OCI-M2 (cell line): Measurements from ENCODE around the gene TBATA.

Experiments used
- DNase-seq: peaks from one replicate; lab custom pipeline; 2025; ENCODE audit not compliant: unreplicated experiment; lab: John Stamatoyannopoulos, UW

Gene TBATA

DNA sequence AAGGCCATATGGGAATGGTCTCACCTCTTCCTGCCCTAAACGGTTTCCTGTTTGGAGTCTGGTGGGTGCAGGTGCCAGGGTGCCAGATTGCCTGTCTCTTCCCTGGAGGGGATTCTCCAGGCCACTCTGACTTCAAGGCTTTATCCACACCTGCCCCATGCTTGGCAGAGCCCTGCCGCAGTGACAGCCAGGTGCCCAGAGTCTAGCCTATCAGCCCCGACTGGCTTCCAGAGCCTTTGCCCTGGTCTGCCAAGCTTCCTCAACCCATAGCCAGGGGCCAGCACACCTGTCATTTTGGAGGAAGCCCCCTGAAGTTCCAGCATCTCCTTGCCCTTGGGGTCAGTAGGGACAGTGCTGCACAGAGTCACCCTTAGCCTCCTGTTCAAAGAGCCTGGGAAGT is 21.6 kb downstream of the TBATA start:
- no peak for DNase-seq

DNA sequence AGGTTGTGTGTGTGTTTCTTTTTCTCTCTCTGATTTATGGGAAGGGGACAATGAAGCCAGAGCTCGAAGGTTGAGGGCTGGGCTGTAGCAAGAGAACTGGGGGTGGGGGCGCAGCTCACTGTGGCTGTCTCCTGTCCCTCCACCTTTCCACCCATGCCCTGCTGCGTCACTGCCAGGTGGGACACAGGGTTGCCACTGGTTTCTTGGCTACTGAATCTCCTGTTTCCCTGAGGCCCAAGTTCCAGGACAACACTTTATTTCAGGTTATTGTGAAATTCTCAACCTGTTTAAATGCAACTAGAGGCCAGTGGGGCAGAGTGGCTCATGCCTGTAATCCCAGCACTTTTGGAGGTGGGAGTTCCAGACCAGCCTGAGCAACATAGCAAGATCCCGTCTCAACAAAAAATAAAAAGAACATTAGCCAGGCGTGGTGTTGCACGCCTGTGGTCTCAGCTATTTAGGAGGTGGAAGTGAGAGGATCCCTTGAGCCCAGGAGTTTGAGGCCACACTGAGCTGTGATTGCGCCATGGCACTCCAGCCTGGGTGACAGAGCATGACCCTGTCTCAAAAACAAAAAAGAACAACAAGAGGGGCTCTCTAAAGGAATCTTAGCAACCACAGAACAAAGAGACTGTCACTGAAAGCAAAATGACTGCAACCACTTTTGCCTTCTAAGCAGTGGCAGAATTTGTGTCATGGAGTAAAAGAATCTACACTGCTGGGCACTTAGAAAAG is 22.6 kb downstream of the TBATA start:
- no peak for DNase-seq

GRCh38 chr10:70761727-70762350 is 23.3 kb downstream of the TBATA start:
- DNase-seq = no peak

GRCh38 chr10:70761031-70761601 is 24.1 kb downstream of the TBATA start:
- no peak for DNase-seq

DNA sequence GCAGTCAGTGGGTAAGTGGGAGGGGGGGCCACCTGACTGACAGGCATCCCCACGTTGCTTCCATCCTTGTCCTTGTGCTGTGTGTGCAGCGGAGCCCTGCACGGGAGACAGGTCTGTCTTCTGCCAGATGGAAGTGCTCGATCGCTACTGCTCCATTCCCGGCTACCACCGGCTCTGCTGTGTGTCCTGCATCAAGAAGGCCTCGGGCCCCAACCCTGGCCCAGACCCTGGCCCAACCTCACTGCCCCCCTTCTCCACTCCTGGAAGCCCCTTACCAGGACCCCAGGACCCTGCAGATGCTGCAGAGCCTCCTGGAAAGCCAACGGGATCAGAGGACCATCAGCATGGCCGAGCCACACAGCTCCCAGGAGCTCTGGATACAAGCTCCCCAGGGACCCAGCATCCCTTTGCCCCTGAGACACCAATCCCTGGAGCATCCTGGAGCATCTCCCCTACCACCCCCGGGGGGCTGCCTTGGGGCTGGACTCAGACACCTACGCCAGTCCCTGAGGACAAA is 24.8 kb downstream of the TBATA start:
- no peak for DNase-seq

GRCh38 chr10:70759781-70760180 is 25.4 kb downstream of the TBATA start:
- DNase-seq = no peak

DNA sequence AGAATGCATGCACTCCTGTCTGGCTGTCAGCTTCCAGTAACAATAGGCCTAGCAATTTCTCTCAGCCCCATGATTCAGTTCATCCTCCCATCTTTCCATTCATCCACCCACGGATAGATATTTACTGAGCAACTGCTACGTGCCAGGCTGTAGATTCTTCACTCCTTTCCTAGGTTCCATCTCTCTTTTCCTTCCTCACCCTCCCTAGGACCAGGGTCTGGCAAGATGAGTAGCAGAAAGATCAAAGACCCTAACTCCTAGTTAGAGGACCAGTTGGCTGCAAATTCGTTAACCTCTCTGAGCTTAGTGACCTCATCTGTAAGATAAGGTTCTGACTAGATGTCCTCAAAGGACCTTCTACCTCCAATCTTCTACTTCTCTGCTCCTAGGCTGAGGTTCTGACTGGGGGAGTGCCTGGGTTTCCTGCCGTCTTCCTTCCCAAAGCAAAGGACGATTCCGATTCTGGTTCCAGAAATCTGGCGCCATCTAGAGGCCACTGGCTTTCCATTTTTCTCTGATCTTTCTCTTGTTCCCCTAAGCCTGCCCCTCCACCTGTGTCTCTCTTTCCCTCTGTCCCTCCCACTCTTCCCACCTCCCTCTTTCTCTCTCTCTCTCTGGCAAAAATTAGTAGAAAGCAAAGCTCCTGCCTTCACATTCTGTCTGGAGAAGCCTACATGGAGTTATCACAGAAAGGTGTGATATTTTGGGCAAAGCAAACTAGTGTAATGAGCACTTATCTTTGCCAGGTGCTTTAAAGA is 26.2 kb downstream of the TBATA start:
- DNase-seq = no peak

DNA sequence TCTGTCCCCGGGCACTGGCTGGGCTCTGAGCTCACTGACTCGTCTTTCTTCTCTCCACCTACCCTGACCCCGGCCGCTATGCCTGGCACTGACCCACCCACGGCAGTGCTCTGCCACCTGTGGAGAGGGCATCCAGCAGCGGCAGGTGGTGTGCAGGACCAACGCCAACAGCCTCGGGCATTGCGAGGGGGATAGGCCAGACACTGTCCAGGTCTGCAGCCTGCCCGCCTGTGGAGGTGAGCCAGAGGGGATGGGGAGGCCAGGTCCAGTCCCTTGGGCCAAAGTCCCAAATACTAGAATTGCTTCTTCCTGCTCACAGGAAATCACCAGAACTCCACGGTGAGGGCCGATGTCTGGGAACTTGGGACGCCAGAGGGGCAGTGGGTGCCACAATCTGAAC is 27.3 kb downstream of the TBATA start:
- no peak for DNase-seq

GRCh38 chr10:70756700-70757360 is 28.3 kb downstream of the TBATA start:
- DNase-seq = no peak

- DNase-seq = no peak
Observed at GRCh38 chr10:70753841-70754621, 31.1 kb downstream of the TBATA start.

DNA sequence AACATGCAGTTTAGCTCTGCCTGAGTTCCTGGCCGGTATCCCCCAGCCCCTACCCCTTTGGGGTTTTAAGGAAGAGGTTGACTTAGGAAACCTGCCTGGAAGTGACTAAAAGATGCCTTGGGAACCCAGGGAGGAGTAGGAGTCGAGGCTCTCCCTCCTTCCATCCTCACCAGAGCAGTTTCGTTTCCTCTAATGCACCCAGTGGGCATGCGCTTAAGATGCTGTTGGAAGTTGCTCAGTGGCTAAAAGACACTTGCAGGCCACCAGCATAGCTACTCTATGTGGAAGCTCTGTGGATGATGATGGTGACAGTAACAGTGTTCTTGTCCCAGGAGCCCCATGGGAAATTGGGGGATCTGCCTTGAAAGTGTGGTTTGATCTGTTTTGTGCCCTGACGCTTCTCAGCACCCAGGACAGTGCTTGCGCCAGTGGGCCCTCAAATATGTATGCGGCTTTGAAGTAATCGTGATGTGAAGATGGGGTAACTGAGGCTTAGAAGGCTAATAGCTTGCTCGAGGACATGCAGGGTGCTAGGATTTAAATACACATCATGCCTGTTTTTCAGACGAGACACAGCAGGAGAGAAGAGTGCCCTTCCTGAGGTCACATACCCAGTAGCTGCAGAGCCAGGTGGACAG is 32.0 kb downstream of the TBATA start:
- DNase-seq = no peak

GRCh38 chr10:70752571-70752970 is 32.6 kb downstream of the TBATA start:
- DNase-seq = no peak

DNA sequence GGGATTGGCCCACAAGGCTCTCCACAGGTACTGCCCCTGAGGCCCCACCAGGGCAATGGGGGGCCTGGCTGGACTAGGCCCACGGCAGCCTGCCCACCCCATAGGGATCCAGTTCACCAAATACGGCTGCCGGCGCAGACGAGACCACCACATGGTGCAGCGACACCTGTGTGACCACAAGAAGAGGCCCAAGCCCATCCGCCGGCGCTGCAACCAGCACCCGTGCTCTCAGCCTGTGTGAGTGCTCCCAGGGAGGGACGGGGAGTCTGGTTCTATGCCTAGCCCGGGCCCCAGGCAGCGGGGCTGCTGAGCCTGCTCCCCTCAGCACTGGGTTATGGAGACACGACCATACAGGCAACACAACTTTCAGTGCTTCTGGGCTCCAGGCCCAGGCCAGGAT is 33.2 kb downstream of the TBATA start:
- no peak for DNase-seq

GRCh38 chr10:70751356-70751755 is 33.8 kb downstream of the TBATA start:
- no peak for DNase-seq

GRCh38 chr10:70750156-70750703 is 34.9 kb downstream of the TBATA start:
- DNase-seq = no peak

DNA sequence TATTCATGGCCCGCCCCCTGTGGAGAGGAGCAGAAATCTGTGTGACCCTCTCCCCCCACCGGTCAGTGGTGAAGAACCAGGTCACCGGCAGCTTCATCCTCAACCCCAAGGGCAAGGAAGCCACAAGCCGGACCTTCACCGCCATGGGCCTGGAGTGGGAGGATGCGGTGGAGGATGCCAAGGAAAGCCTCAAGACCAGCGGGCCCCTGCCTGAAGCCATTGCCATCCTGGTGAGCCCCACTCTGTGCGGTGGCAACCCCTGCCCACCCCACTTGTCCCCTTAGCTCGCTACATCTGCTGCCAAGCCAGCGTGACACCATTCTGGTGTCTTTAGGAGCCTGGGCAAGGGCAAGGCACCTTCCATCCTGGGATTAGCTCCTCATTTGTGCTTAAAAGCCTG is 35.4 kb downstream of the TBATA start:
- no peak for DNase-seq

DNA sequence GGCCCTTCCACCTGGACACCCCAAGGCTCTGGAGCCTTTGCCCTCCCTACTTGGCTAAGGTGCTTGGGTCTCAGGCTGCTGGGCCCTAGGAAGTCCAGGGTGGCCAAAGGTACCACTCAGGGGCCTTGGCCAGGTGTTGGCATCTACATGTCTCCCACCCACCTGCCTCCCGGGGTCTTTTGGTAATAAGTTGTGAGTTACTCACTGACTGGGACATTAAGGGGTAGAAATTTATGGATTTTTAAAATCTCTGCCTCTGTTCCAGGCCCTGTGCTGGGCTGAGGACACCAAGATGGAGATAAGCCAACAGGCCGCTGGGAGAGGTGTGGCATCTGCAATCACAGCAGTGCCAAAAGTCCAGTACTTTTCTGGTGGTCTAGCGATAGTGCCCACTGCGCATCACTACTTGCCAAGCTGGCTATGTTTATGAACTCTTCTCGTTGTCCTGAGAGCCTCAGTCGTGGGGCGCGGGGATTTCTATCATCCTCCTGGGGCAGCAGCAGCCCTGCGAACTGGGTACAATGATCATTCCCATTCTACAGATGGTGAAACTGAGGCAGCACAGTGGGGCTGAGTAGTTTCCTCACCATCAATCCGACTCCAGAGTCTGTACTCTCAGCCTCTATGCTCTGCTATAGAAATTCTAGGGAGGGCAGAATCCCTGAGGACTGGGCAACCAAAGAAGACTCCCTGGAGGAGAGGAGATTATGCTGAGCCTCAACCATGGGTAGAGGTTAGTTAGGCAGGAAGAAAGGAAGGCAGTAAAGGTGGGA is 36.2 kb downstream of the TBATA start:
- DNase-seq = no peak

GRCh38 chr10:70748305-70748704 is 36.9 kb downstream of the TBATA start:
- no peak for DNase-seq
